ENCODE results near the gene YTHDC1. TPM values are rescaled to one million over a fixed set of nuclear protein-coding genes. Genes with fewer than 3 reads are reported as not detected.

YTHDC1 gene
- 89.5 and 94.5 TPM in 2 replicates for total RNA-seq (2021; fragmentation: NEBNext Ultra II Directional; extraction: Animal tissue kit (Norgen Biotek cat#: 25700))
- polyA plus RNA-seq (2011; rRNA removed), result 25.7 and 30.8 TPM in 2 replicates
- 48.9 TPM for polyA plus RNA-seq (2011; cell fraction: cytosol; rRNA removed)
- 48.5 TPM for polyA plus RNA-seq (2011; cell fraction: nucleus; rRNA removed)
- polyA plus RNA-seq (2012, experiment 1 of 2), result 62.5 to 98.2 TPM (median 70.3 TPM) in 4 replicates
- 6.3 TPM for polyA plus RNA-seq (2012, experiment 2 of 2)
- polyA plus RNA-seq (2013, experiment 1 of 2), result 64.1 TPM
- polyA plus RNA-seq (2013, experiment 2 of 2), result 57.2 TPM
- polyA minus RNA-seq (2011; rRNA and poly(A)+ RNA removed), result 45.0 and 55.8 TPM in 2 replicates
- 26.1 TPM for polyA minus RNA-seq (2011; cell fraction: cytosol; rRNA and poly(A)+ RNA removed)
- polyA minus RNA-seq (2011; cell fraction: nucleus; rRNA and poly(A)+ RNA removed), result 109 TPM
- long read RNA-seq, experiment 1, partial matches to known transcripts, result 17 of 42 reads
- long read RNA-seq, experiment 1, other reads (novel, unspliced or antisense), result 25 of 42 reads
- long read RNA-seq, experiment 2, partial matches to known transcripts, result 5 of 5 reads
- long read RNA-seq, experiment 2, other reads (novel, unspliced or antisense), result 0 of 5 reads

DNA sequence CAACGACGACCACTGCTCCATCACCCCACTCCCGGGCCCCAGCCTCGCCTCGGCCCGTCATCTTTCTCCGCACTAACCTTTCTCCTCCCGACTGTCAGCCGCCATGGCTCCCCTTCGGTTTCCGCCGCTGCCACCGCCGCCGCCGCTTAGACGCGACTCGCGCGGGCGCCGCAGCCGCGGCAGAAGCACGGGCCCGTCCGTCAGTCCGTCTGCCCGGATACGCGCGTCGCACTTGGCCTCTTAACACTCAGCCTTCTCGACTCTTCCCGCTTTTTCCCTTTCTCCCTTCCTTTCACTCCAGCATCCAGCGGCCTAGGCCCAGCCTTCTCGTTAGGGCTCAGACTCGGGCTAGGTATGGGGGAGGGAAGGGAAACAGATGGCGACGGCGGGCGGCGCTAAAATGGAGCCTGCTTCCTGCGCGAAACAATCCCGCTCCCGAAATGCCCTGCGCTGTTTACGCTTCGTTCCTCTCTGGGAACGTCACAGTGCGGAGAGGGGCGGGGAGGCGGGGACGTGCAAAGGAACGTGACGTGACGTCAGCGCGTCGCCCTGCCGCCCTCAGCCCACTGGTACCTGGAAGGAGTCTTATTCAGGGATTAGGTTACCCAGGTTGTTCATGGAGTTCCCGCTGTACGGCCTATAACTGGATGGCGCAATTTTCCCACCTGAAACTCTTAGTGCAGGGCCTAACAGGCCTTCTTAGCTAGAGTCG lies at the start of gene YTHDC1:
Gene YTHDC1 (minus strand): TSS at position 442 of the 712 bp plus-strand sequence. CDS start 337 bp downstream, at position 105.
- H4K20me1 ChIP-seq (replicated peaks in 1 of 2; ENCODE audit: control insufficient read depth in 1 of 2, insufficient read depth in 2 of 2, low read length in 2 of 2), result peaks cover 5 to 7% of the 10 kb centered on the region in 2 experiments
- H2BK20ac ChIP-seq (ENCODE audit: low read length), result no peak within 1 kb of the TSS
- peak within 1 kb of the TSS; percentile 81; the same call in 1 of the 2 replicates for H2AFZ ChIP-seq (ENCODE audit: low read length)
- H3K14ac ChIP-seq (ENCODE audit: insufficient read length), result no peak within 1 kb of the TSS
- no peaks in the 10 kb centered on the region for H3K27me3 ChIP-seq (replicated peaks in 1 of 4; ENCODE audit: control insufficient read depth in 3 of 4, extremely low read depth in 1 of 4, insufficient read depth in 3 of 4, low read length in 3 of 4)
- no peak within 1 kb of the TSS for H2BK15ac ChIP-seq (ENCODE audit: low read length)
- ChIA-PET CTCF (ENCODE audit: partially characterized antibody) (interaction anchor here (0.6 to 1.6 kb wide), 3 partner anchors 19 to 56 kb away, joined by 3 to 5 read pairs (median 4); no protein-coding TSS in a partner anchor), POLR2A (ENCODE audit: partially characterized antibody) (interaction anchor here (0.8 to 7.7 kb wide), 13 partner anchors 11 to 92 kb away, joined by 3 to 68 read pairs (median 3); no protein-coding TSS in a partner anchor)
- FAIRE-seq, result peak; percentile 88
- H3K4me3 ChIP-seq (ENCODE audit: extremely low read depth in 1 of 4, insufficient read depth in 2 of 4, low read depth in 3 of 4, low read length in 4 of 4), result peak within 1 kb of the TSS; percentile 88 to 94 (median 92)
- peak within 1 kb of the TSS; percentile 96 for H3K27ac ChIP-seq (ENCODE audit: low read depth, low read length)
- no peaks in the 10 kb centered on the region; a peak in 1 of 8 replicates for H3K36me3 ChIP-seq (ENCODE audit: control insufficient read depth in 2 of 4, insufficient read depth in 4 of 4, low read length in 3 of 4)
- peak within 1 kb of the TSS; percentile 96 for H3K18ac ChIP-seq (ENCODE audit: extremely low read depth, low read length)
- H3K9ac ChIP-seq (replicated peaks in 1 of 4; ENCODE audit: extremely low read depth in 1 of 4, low read depth in 3 of 4, low read length in 3 of 4), result peak within 1 kb of the TSS; percentile 89 to 99 (median 97)
- WGBS, 2 experiments (ENCODE audit: extremely low coverage in 1 of 2, insufficient coverage in 1 of 2, insufficient read length in 1 of 2, insufficient replicate concordance in 2 of 2, low coverage in 1 of 2, low lambda C conversion rate in 2 of 2, missing lambda C conversion rate in 1 of 2), result 2% methylated on average over 48 of the region's 67 CpGs; no CpG with 5 or more reads in 1 of the 2 experiments
- peak within 1 kb of the TSS; percentile 99 for H3K4ac ChIP-seq (replicated peaks; ENCODE audit: insufficient read length, low read depth, low read length)
- peaks cover 51 to 55% of the 10 kb centered on the region in 2 experiments for H3K79me2 ChIP-seq (ENCODE audit: control insufficient read depth in 1 of 2, insufficient read depth in 2 of 2, low read length in 2 of 2)
- 0 out of 2 replicates have a peak, but pooled peaks cover 2% of the 10 kb centered on the region for H3K23me2 ChIP-seq (ENCODE audit: low read depth, low read length)
- H2AK5ac ChIP-seq (ENCODE audit: low read depth, low read length), result peak within 1 kb of the TSS; percentile 65; the same call in 1 of the 2 replicates
- no peaks in the 10 kb centered on the region for H3K79me1 ChIP-seq (ENCODE audit: low read depth, low read length)
- H3K56ac ChIP-seq (replicated peaks; ENCODE audit: insufficient read length, low read depth, low read length), result peak within 1 kb of the TSS; percentile 80
- peak within 1 kb of the TSS; percentile 98 for H4K5ac ChIP-seq (ENCODE audit: insufficient read length, low read depth, low read length)
- H4K8ac ChIP-seq (ENCODE audit: extremely low read depth, insufficient read depth, low read length), result peak within 1 kb of the TSS; percentile 99; the same call in 1 of the 2 replicates
- peak; percentile 88 to 93 for DNase-seq (ENCODE audit: low read depth in 1 of 2, low spot score in 2 of 2)
- peak within 1 kb of the TSS; percentile 64 to 84 for H3K4me2 ChIP-seq (ENCODE audit: insufficient read depth in 1 of 2, low read depth in 2 of 2, low read length in 2 of 2)
- H4K91ac ChIP-seq (replicated peaks; ENCODE audit: insufficient read length, low read length), result peak within 1 kb of the TSS; percentile 89
- peak within 1 kb of the TSS; percentile 40 for H2BK120ac ChIP-seq (replicated peaks; ENCODE audit: low read depth, low read length)
- peak within 1 kb of the TSS; percentile 84 for H2BK12ac ChIP-seq (ENCODE audit: low read depth, low read length)
- H3K4me1 ChIP-seq (replicated peaks in 1 of 4; ENCODE audit: control insufficient read depth in 3 of 4, insufficient read depth in 4 of 4, low read length in 3 of 4), result peaks cover 0 to 8% (median 3%) of the 10 kb centered on the region in 4 experiments; a peak in 4 of 7 replicates
- H3K9me3 ChIP-seq (ENCODE audit: insufficient read depth in 2 of 2, low read depth in 1 of 2, low read length in 1 of 2), result no peaks in the 10 kb centered on the region
- H2BK5ac ChIP-seq (ENCODE audit: low read depth, low read length), result peak within 1 kb of the TSS; percentile 98
- H3K23ac ChIP-seq (ENCODE audit: insufficient read length), result no peak within 1 kb of the TSS
- TF ChIP-seq RNF2 (IDR thresholded peaks at IDR 0.05; ENCODE audit: borderline replicate concordance, low read depth, low read length, missing control alignments, poor library complexity, severe bottlenecking) (no peak), SP2 (IDR thresholded peaks at IDR 0.05; ENCODE audit: low read length) (no peak), KDM4A (IDR thresholded peaks at IDR 0.05; ENCODE audit: low read depth, low read length, severe bottlenecking) (peak; percentile 56), TAF7 (optimal IDR thresholded peaks at IDR 0.05; ENCODE audit: borderline replicate concordance, low read depth, low read length) (peak; percentile 89), GABPA (IDR thresholded peaks at IDR 0.05; ENCODE audit: borderline replicate concordance, insufficient read depth, low read length) (no peak), SP1 (IDR thresholded peaks at IDR 0.05; ENCODE audit: low read depth, low read length) (peak; percentile 73)
- TF ChIP-seq, protein P1, sequence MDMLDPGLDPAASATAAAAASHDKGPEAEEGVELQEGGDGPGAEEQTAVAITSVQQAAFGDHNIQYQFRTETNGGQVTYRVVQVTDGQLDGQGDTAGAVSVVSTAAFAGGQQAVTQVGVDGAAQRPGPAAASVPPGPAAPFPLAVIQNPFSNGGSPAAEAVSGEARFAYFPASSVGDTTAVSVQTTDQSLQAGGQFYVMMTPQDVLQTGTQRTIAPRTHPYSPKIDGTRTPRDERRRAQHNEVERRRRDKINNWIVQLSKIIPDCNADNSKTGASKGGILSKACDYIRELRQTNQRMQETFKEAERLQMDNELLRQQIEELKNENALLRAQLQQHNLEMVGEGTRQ (IDR thresholded peaks at IDR 0.05; ENCODE audit: low read length), result no peak

All from H1 (cell line).